ENCODE results near the gene SFMBT2. TPM values are rescaled to one million over a fixed set of nuclear protein-coding genes. Genes with fewer than 3 reads are reported as not detected.

The SFMBT2 gene
- total RNA-seq, 3 donors from 2014 or later (not counting 1 experiment from before 2014, with no cell fraction given) = 50.4 to 70.4 (median 52.2) TPM

DNA sequence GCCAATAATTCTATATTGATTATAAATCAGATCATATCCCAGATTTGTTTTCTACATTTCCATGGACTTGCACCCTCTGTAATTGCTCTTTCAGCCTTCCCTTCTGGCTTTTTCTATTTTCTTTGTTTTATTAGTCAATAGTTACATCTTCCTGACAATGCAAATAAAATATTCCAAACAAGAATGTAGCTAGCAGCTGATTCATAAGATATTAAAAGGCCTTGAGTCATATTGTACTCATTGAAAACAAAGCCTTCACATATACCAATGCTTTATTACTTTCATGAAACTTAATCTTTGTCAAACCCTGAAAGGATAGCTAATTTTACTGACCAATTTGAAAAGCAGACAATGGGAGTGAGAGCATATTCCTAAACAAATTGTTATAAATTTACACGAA is 10.7 kb upstream of the SFMBT2 start:
- Mint-ChIP-seq H3K27ac (no peak overlapping the region), H3K4me1 (peaks cover 14 to 15% of the 10 kb centered on the region in 2 donors), H3K9me3 (no peaks in the 10 kb centered on the region), H3K27me3 (ENCODE audit: low read depth in 2 of 2) (no peaks in the 10 kb centered on the region), H3K36me3 (no peaks in the 10 kb centered on the region), H3K4me3 (no peak overlapping the region)
- Histone ChIP-seq H3K4me1 (ENCODE audit: control insufficient read depth, insufficient read depth, low read length) (no peaks in the 10 kb centered on the region), H3K4me3 (ENCODE audit: low read length) (no peak overlapping the region), H3K27me3 (ENCODE audit: control insufficient read depth, insufficient read depth, low read length) (no peaks in the 10 kb centered on the region), H3K27ac (ENCODE audit: low read length) (no peak overlapping the region), H3K36me3 (ENCODE audit: control insufficient read depth, insufficient read depth, low read length) (no peaks in the 10 kb centered on the region), H3K9me3 (ENCODE audit: control insufficient read depth, insufficient read depth, low read length) (no peaks in the 10 kb centered on the region)
- WGBS (ENCODE audit: insufficient coverage) = 88% methylated on average over 1 of the region's 1 CpG
- ATAC-seq = no peak
- intact Hi-C loops (cut with micrococcal nuclease) = no loop called here
- TF ChIP-seq, protein P1, sequence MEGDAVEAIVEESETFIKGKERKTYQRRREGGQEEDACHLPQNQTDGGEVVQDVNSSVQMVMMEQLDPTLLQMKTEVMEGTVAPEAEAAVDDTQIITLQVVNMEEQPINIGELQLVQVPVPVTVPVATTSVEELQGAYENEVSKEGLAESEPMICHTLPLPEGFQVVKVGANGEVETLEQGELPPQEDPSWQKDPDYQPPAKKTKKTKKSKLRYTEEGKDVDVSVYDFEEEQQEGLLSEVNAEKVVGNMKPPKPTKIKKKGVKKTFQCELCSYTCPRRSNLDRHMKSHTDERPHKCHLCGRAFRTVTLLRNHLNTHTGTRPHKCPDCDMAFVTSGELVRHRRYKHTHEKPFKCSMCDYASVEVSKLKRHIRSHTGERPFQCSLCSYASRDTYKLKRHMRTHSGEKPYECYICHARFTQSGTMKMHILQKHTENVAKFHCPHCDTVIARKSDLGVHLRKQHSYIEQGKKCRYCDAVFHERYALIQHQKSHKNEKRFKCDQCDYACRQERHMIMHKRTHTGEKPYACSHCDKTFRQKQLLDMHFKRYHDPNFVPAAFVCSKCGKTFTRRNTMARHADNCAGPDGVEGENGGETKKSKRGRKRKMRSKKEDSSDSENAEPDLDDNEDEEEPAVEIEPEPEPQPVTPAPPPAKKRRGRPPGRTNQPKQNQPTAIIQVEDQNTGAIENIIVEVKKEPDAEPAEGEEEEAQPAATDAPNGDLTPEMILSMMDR (IDR thresholded peaks at IDR 0.05) = no peak
- no peak for DNase-seq

- no peaks in the 10 kb centered on the region for H3K27me3 Mint-ChIP-seq (ENCODE audit: low read depth in 2 of 2)
- intact Hi-C loops (cut with micrococcal nuclease) = loop anchor here (5.0 to 10.0 kb wide), 4 partner anchors 385 to 1005 kb away; no protein-coding TSS in a partner anchor
These were observed 9.2 kb upstream of the SFMBT2 start for GRCh38 chr10:7419998-7420397.

DNA sequence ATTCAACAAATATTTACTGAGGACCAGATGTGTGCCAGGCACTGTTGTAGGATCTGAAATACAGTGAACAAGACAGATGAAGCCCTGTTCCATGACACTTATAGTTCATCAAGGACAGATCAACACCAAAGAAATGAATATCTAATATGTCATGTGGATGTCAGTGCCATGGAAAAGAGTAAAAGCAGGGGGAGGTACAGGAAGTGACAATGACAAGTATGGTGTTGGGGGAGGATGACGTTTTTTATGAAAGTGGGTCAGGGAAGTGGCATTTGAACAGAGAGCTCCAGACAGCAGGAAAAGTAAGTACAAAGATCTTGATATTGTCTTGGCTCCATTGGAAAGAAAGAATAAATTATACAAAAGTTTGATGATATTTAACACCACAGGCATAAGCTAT is 7.0 kb upstream of the SFMBT2 start:
- H3K27ac Mint-ChIP-seq = no peak overlapping the region
- H3K27me3 Mint-ChIP-seq (ENCODE audit: low read depth in 2 of 2) = peaks cover 0 to 6% of the 10 kb centered on the region in 2 donors
- peaks cover 4 to 5% of the 10 kb centered on the region in 2 donors for H3K4me1 Mint-ChIP-seq
- no peak overlapping the region for H3K4me3 Mint-ChIP-seq
- DNase-seq = peak in 1 of 2 donors; percentile 43
- Histone ChIP-seq H3K27me3 (ENCODE audit: control insufficient read depth, insufficient read depth, low read length) (peaks cover under 1% of the 10 kb centered on the region), H3K4me3 (ENCODE audit: low read length) (no peak overlapping the region), H3K36me3 (ENCODE audit: control insufficient read depth, insufficient read depth, low read length) (no peaks in the 10 kb centered on the region), H3K27ac (ENCODE audit: low read length) (no peak overlapping the region), H3K4me1 (ENCODE audit: control insufficient read depth, insufficient read depth, low read length) (peaks cover 2% of the 10 kb centered on the region), H3K9me3 (ENCODE audit: control insufficient read depth, insufficient read depth, low read length) (no peaks in the 10 kb centered on the region)
- intact Hi-C loops (cut with micrococcal nuclease) = loop anchor here (1.0 to 10.0 kb wide), 6 partner anchors 158 to 1003 kb away; no protein-coding TSS in a partner anchor
- no peaks in the 10 kb centered on the region for H3K36me3 Mint-ChIP-seq
- TF ChIP-seq, protein P1 (IDR thresholded peaks at IDR 0.05) = no peak
- no peaks in the 10 kb centered on the region for H3K9me3 Mint-ChIP-seq
- 11% methylated on average over 1 of the region's 1 CpG for WGBS (ENCODE audit: insufficient coverage)
- peak in 1 of 3 donors; percentile 42 for ATAC-seq

More at GRCh38 chr10:7419998-7420397, 9.2 kb upstream of the SFMBT2 start:
- DNase-seq (no peak), ATAC-seq (no peak)
- Histone ChIP-seq H3K27me3 (ENCODE audit: control insufficient read depth, insufficient read depth, low read length) (no peaks in the 10 kb centered on the region), H3K9me3 (ENCODE audit: control insufficient read depth, insufficient read depth, low read length) (no peaks in the 10 kb centered on the region), H3K4me1 (ENCODE audit: control insufficient read depth, insufficient read depth, low read length) (no peaks in the 10 kb centered on the region), H3K4me3 (ENCODE audit: low read length) (no peak overlapping the region), H3K27ac (ENCODE audit: low read length) (no peak overlapping the region), H3K36me3 (ENCODE audit: control insufficient read depth, insufficient read depth, low read length) (no peaks in the 10 kb centered on the region)
- no peaks in the 10 kb centered on the region for H3K9me3 Mint-ChIP-seq
- 94% methylated on average over 8 of the region's 8 CpGs for WGBS (ENCODE audit: insufficient coverage)
- no peak overlapping the region for H3K4me3 Mint-ChIP-seq
- no peaks in the 10 kb centered on the region for H3K36me3 Mint-ChIP-seq
- TF ChIP-seq, protein P1 (IDR thresholded peaks at IDR 0.05) = no peak
- H3K4me1 Mint-ChIP-seq = peaks cover 14 to 15% of the 10 kb centered on the region in 2 donors
- H3K27ac Mint-ChIP-seq = no peak overlapping the region

DNA sequence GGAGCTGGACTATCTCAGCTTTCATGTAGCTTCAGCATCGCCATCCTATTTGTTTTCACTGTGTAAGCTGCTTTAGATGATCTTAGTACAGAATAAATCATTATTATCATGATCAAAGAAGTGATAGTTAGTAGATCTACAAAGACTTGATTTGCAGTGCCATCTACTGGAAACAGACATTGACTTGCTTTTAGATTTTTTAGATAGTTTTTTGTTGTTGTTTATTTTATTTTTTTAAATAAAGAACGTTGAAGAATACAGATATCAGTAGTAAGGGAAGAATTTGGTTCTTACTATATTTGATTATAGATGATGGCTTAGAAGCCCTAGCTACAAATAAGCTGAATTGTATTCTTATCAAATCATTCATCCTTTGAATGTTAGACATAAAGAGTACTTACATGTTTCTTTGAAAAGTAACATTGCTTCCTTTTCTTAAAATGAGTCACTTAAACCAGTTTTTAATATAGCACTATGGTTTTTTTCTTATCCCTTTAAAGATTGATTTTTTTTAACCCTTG is 6.3 kb upstream of the SFMBT2 start:
- peak in 2 of 3 donors; percentile 38 to 60 for ATAC-seq
- WGBS (ENCODE audit: insufficient coverage) = 0% methylated on average over 1 of the region's 2 CpGs
- H3K4me3 Mint-ChIP-seq = no peak overlapping the region
- H3K4me1 ChIP-seq (ENCODE audit: control insufficient read depth, insufficient read depth, low read length) = peaks cover 9% of the 10 kb centered on the region
- H3K4me1 Mint-ChIP-seq = peaks cover 7 to 10% of the 10 kb centered on the region in 2 donors
- peaks cover 0 to 8% of the 10 kb centered on the region in 2 donors for H3K27me3 Mint-ChIP-seq (ENCODE audit: low read depth in 2 of 2)
- H3K9me3 Mint-ChIP-seq = no peaks in the 10 kb centered on the region
- H3K36me3 Mint-ChIP-seq = no peaks in the 10 kb centered on the region
- TF ChIP-seq, protein P1 (IDR thresholded peaks at IDR 0.05) = peak; percentile 76
- H3K4me3 ChIP-seq (ENCODE audit: low read length) = no peak overlapping the region
- H3K36me3 ChIP-seq (ENCODE audit: control insufficient read depth, insufficient read depth, low read length) = no peaks in the 10 kb centered on the region
- H3K9me3 ChIP-seq (ENCODE audit: control insufficient read depth, insufficient read depth, low read length) = no peaks in the 10 kb centered on the region
- H3K27ac Mint-ChIP-seq = no peak overlapping the region
- peaks cover 6% of the 10 kb centered on the region for H3K27me3 ChIP-seq (ENCODE audit: control insufficient read depth, insufficient read depth, low read length)
- peak in 1 of 2 donors; percentile 77 for DNase-seq
- intact Hi-C loops (cut with micrococcal nuclease) = loop anchor here (1.0 to 10.0 kb wide), 6 partner anchors 157 to 1002 kb away; no protein-coding TSS in a partner anchor
- H3K27ac ChIP-seq (ENCODE audit: low read length) = no peak overlapping the region

Data from natural killer cell (primary cell).